Renal pelvis (tissue), 12 donors: ENCODE results near the gene ZNF329. TPM values are rescaled to one million over a fixed set of nuclear protein-coding genes. Genes with fewer than 3 reads are reported as not detected.
A peak's percentile ranks its signal among the peaks of the same experiment; 100 is the strongest.
"Not testable (repeated sequence)": the region's sequence is repeated elsewhere in the genome, so short reads cannot be mapped to it uniquely, and the experiment has no call there.

Experiments
- DNase-seq: peaks from one replicate; pipeline ENCODE4 v3.0.0-alpha.2; 2013
- long read RNA-seq, 16 experiments: transcript quantifications; one replicate each; lab custom pipeline, GENCODE V29; 2026
- polyA plus RNA-seq, 3 donors: library from polyadenylated mRNA; unstranded; fragments of 120-200 nt; gene quantifications; one replicate each; pipeline ENCODE4 v1.2.1, GENCODE V29; 2013; ENCODE audit not compliant: insufficient read length in 3 of 3

Gene ZNF329
- 10 to 100 TPM; 21.9 to 23.4 (median 22.0) TPM for polyA plus RNA-seq
- long read RNA-seq, donor 1, result 0 reads
- long read RNA-seq, donor 2, partial matches to known transcripts, result 5 of 13 reads
- long read RNA-seq, donor 2, other reads (novel, unspliced or antisense), result 5 of 13 reads
- long read RNA-seq, donor 3, partial matches to known transcripts, result 0 of 4 reads
- long read RNA-seq, donor 3, other reads (novel, unspliced or antisense), result 0 of 4 reads
- long read RNA-seq, donor 4, result 0 reads
- long read RNA-seq, donor 5, partial matches to known transcripts, result 0 of 4 reads
- long read RNA-seq, donor 5, other reads (novel, unspliced or antisense), result 0 of 4 reads
- long read RNA-seq, donor 6, partial matches to known transcripts, result 0 of 1 reads
- long read RNA-seq, donor 6, other reads (novel, unspliced or antisense), result 0 of 1 reads
- long read RNA-seq, donor 7, partial matches to known transcripts, result 0 of 4 reads
- long read RNA-seq, donor 7, other reads (novel, unspliced or antisense), result 0 of 4 reads
- long read RNA-seq, donor 8, partial matches to known transcripts, result 0 of 1 reads
- long read RNA-seq, donor 8, other reads (novel, unspliced or antisense), result 0 of 1 reads
- long read RNA-seq, donor 9, partial matches to known transcripts, result 0 of 2 reads
- long read RNA-seq, donor 9, other reads (novel, unspliced or antisense), result 0 of 2 reads
- long read RNA-seq, donor 10, partial matches to known transcripts, result 0 of 1 reads
- long read RNA-seq, donor 10, other reads (novel, unspliced or antisense), result 0 of 1 reads
- long read RNA-seq, donor 11, partial matches to known transcripts, result 0 of 1 reads
- long read RNA-seq, donor 11, other reads (novel, unspliced or antisense), result 0 of 1 reads
- long read RNA-seq, donor 12, partial matches to known transcripts, result 43 of 46 reads
- long read RNA-seq, donor 12, other reads (novel, unspliced or antisense), result 0 of 46 reads
- long read RNA-seq, donor 13, result 0 reads
- long read RNA-seq, donor 14, result 0 reads
- long read RNA-seq, donor 15, partial matches to known transcripts, result 75 of 76 reads
- long read RNA-seq, donor 15, other reads (novel, unspliced or antisense), result 0 of 76 reads
- long read RNA-seq, donor 16, partial matches to known transcripts, result 0 of 2 reads
- long read RNA-seq, donor 16, other reads (novel, unspliced or antisense), result 0 of 2 reads

GRCh38 chr19:58150328-58150921 lies at the start of gene ZNF329:
Gene ZNF329 (minus strand): TSS chr19:58150789. CDS start chr19:58129503, 21,286 bp downstream.
- DNase-seq, result peak; percentile 85

GRCh38 chr19:58196901-58197616 lies 46.5 kb upstream of the ZNF329 start:
- no peak for DNase-seq

- no peak for DNase-seq
Observed at GRCh38 chr19:58183817-58184215, 33.2 kb upstream of the ZNF329 start.

GRCh38 chr19:58182989-58183816 lies 32.6 kb upstream of the ZNF329 start, which contains the start of gene ZNF274:
Gene ZNF274 (plus strand): TSS chr19:58183061. CDS start chr19:58183966, 905 bp downstream.
- DNase-seq, result peak; percentile 92

- DNase-seq, result no peak
Observed at GRCh38 chr19:58182577-58182988, 32.0 kb upstream of the ZNF329 start.

- no peak for DNase-seq
Observed at GRCh38 chr19:58181902-58182576, 31.4 kb upstream of the ZNF329 start.

GRCh38 chr19:58170860-58171259 lies 20.3 kb upstream of the ZNF329 start:
- no peak for DNase-seq

- DNase-seq, result no peak
Observed at GRCh38 chr19:58166708-58167280, 16.2 kb upstream of the ZNF329 start.

- DNase-seq, result no peak
Observed at GRCh38 chr19:58166268-58166667, 15.7 kb upstream of the ZNF329 start.

- no peak for DNase-seq
Observed at GRCh38 chr19:58157045-58157728, 6.6 kb upstream of the ZNF329 start.

- DNase-seq, result peak; percentile 96
Observed at GRCh38 chr19:58154679-58155648, 4.4 kb upstream of the ZNF329 start.

GRCh38 chr19:58154287-58154678 lies 3.7 kb upstream of the ZNF329 start:
- DNase-seq, result peak; percentile 50

GRCh38 chr19:58153386-58153785 lies 2.8 kb upstream of the ZNF329 start:
- DNase-seq, result no peak

- DNase-seq, result not testable (repeated sequence)
Observed at GRCh38 chr19:58147475-58147874, 3.1 kb downstream of the ZNF329 start.

GRCh38 chr19:58145849-58146248 lies 4.7 kb downstream of the ZNF329 start:
- DNase-seq, result no peak

GRCh38 chr19:58134244-58134643 lies 16.3 kb downstream of the ZNF329 start:
- no peak for DNase-seq

- DNase-seq, result no peak
Observed at GRCh38 chr19:58129284-58129683, 21.3 kb downstream of the ZNF329 start.
